ENCODE measurements around the gene SPINK2. TPM values are rescaled to one million over a fixed set of nuclear protein-coding genes. Genes with fewer than 3 reads are reported as not detected.

SPINK2 gene
- total and polyA plus RNA-seq, 2 of the 8 experiments (the other 6 are each of a cell fraction or from before 2014, with no cell fraction given), result 0.89 to 1.4 TPM

GRCh38 chr4:56870946-56871345, 49.4 kb upstream of the SPINK2 start:
- POLR2A ChIA-PET (ENCODE audit: partially characterized antibody), result interaction anchor here (1.0 to 2.8 kb wide), 5 partner anchors 13 to 109 kb away, joined by 3 to 9 read pairs (median 4); partner anchors contain the start of genes NOA1 and POLR2B
- Histone ChIP-seq H3K9ac (replicated peaks in 1 of 4; ENCODE audit: extremely low read depth in 1 of 4, low read depth in 3 of 4, low read length in 3 of 4) (no peak overlapping the region), H2AK5ac (ENCODE audit: low read depth, low read length) (no peak overlapping the region), H2BK5ac (ENCODE audit: low read depth, low read length) (no peak overlapping the region), H3K79me2 (ENCODE audit: control insufficient read depth in 1 of 2, insufficient read depth in 2 of 2, low read length in 2 of 2) (no peaks in the 10 kb centered on the region), H2AFZ (ENCODE audit: low read length) (no peak overlapping the region), H3K18ac (ENCODE audit: extremely low read depth, low read length) (no peak overlapping the region), H3K23me2 (ENCODE audit: low read depth, low read length) (no peaks in the 10 kb centered on the region), H3K4ac (replicated peaks; ENCODE audit: insufficient read length, low read depth, low read length) (no peak overlapping the region), H3K4me3 (ENCODE audit: extremely low read depth in 1 of 4, insufficient read depth in 2 of 4, low read depth in 3 of 4, low read length in 4 of 4) (no peak overlapping the region), H3K9me3 (ENCODE audit: insufficient read depth in 2 of 2, low read depth in 1 of 2, low read length in 1 of 2) (no peaks in the 10 kb centered on the region), H3K14ac (ENCODE audit: insufficient read length) (no peak overlapping the region), H4K91ac (replicated peaks; ENCODE audit: insufficient read length, low read length) (no peak overlapping the region), H2BK20ac (ENCODE audit: low read length) (no peak overlapping the region), H3K4me1 (replicated peaks in 1 of 4; ENCODE audit: control insufficient read depth in 3 of 4, insufficient read depth in 4 of 4, low read length in 3 of 4) (peaks cover 0 to 10% (median 2%) of the 10 kb centered on the region in 4 experiments; a peak in 4 of 7 replicates), H2BK120ac (replicated peaks; ENCODE audit: low read depth, low read length) (no peak overlapping the region), H3K27me3 (replicated peaks in 1 of 4; ENCODE audit: control insufficient read depth in 3 of 4, extremely low read depth in 1 of 4, insufficient read depth in 3 of 4, low read length in 3 of 4) (no peaks in the 10 kb centered on the region), H3K79me1 (ENCODE audit: low read depth, low read length) (no peaks in the 10 kb centered on the region), H4K20me1 (replicated peaks in 1 of 2; ENCODE audit: control insufficient read depth in 1 of 2, insufficient read depth in 2 of 2, low read length in 2 of 2) (no peaks in the 10 kb centered on the region), H3K27ac (ENCODE audit: low read depth, low read length) (no peak overlapping the region), H3K36me3 (ENCODE audit: control insufficient read depth in 2 of 4, insufficient read depth in 4 of 4, low read length in 3 of 4) (no peaks in the 10 kb centered on the region), H3K56ac (replicated peaks; ENCODE audit: insufficient read length, low read depth, low read length) (no peak overlapping the region), H4K5ac (ENCODE audit: insufficient read length, low read depth, low read length) (no peak overlapping the region), H3K23ac (ENCODE audit: insufficient read length) (no peak overlapping the region), H3K4me2 (ENCODE audit: insufficient read depth in 1 of 2, low read depth in 2 of 2, low read length in 2 of 2) (no peak overlapping the region), H2BK12ac (ENCODE audit: low read depth, low read length) (no peak overlapping the region), H2BK15ac (ENCODE audit: low read length) (no peak overlapping the region), H4K8ac (ENCODE audit: extremely low read depth, insufficient read depth, low read length) (no peak overlapping the region)
- CTCF ChIA-PET (ENCODE audit: partially characterized antibody), result interaction anchor here (0.8 to 1.4 kb wide), 2 partner anchors 10 to 22 kb away, joined by 3 read pairs; no protein-coding TSS in a partner anchor
- DNase-seq (ENCODE audit: low read depth in 1 of 2, low spot score in 2 of 2), result no peak
- FAIRE-seq, result no peak
- 86% methylated on average over 4 of the region's 4 CpGs; no CpG with 5 or more reads in 1 of the 2 experiments for WGBS, 2 experiments (ENCODE audit: extremely low coverage in 1 of 2, insufficient coverage in 1 of 2, insufficient read length in 1 of 2, insufficient replicate concordance in 2 of 2, low coverage in 1 of 2, low lambda C conversion rate in 2 of 2, missing lambda C conversion rate in 1 of 2)

All from H1 (cell line).